Nephron (organoid): ENCODE measurements around the gene SPPL3.

Source experiments
- H3K27ac Mint-ChIP-seq, 3 experiments: 2 replicates each; pipeline ENCODE4 v1.8.0; 2020; ENCODE audit warnings: mixed read lengths in 3 of 3, mild to moderate bottlenecking in 2 of 3, moderate library complexity in 1 of 3
- H3K27me3 Mint-ChIP-seq: 2 replicates; pipeline ENCODE4 v1.8.0; 2021; ENCODE audit warnings: low read depth, mild to moderate bottlenecking, moderate library complexity, mixed read lengths
- H3K36me3 Mint-ChIP-seq: 2 replicates; pipeline ENCODE4 v1.8.0; 2020; ENCODE audit warnings: low read depth, mixed read lengths
- H3K4me1 Mint-ChIP-seq: 2 replicates; pipeline ENCODE4 v1.8.0; 2020; ENCODE audit warnings: mixed read lengths
- H3K4me3 Mint-ChIP-seq, 3 experiments: 2 replicates each; pipeline ENCODE4 v1.8.0; 2020; ENCODE audit warnings: mild to moderate bottlenecking in 3 of 3, mixed read lengths in 3 of 3, moderate library complexity in 2 of 3
- H3K9me3 Mint-ChIP-seq: 2 replicates; pipeline ENCODE4 v1.8.0; 2020; ENCODE audit warnings: mixed read lengths
- CTCF ChIP-seq, 3 experiments: fragments of 200-600 bp; sonication (generic); IDR thresholded peaks; one replicate each; pipeline ENCODE4 v1.5.0; 2021; ENCODE audit warnings: antibody characterized with exemption in 3 of 3; ENCODE audit not compliant: unreplicated experiment in 3 of 3

Gene SPPL3

DNA sequence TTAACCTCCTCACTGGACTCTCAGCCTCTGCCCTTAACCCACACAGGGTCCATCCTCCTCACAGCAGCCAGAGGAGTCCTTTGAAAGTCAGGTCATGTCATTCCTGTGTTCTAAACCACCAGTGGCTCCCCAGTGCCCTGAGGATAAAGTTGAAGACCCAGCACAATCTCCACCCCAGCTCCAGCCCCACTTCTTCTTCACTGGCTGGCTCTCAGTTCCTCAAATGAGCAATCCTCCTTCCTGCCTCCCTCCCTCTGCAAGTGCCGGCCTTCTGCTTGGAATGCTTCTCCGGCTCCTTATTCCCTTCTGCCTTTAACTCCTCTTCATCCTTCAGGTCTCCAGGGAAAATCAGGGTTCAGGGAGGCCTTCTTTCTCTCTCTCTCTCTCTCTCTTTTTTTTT, 32.0 kb upstream of the SPPL3 start:
- Mint-ChIP-seq H3K9me3 (no peaks in the 10 kb centered on the region), H3K4me3 (no peak overlapping the region), H3K36me3 (no peaks in the 10 kb centered on the region), H3K27me3 (peaks cover 18% of the 10 kb centered on the region), H3K27ac (no peak overlapping the region), H3K4me1 (no peaks in the 10 kb centered on the region)
- TF ChIP-seq CTCF (IDR thresholded peaks at IDR 0.05; ENCODE audit: unreplicated experiment in 3 of 3), result no peak

GRCh38 chr12:120933786-120934185, 29.6 kb upstream of the SPPL3 start:
- H3K9me3 Mint-ChIP-seq, result no peaks in the 10 kb centered on the region
- H3K36me3 Mint-ChIP-seq, result no peaks in the 10 kb centered on the region
- peaks cover 21% of the 10 kb centered on the region for H3K27me3 Mint-ChIP-seq
- no peak for TF ChIP-seq CTCF (IDR thresholded peaks at IDR 0.05; ENCODE audit: unreplicated experiment in 3 of 3)
- no peak overlapping the region for H3K4me3 Mint-ChIP-seq
- H3K4me1 Mint-ChIP-seq, result no peaks in the 10 kb centered on the region
- no peak overlapping the region for H3K27ac Mint-ChIP-seq

GRCh38 chr12:120932956-120933526, 28.9 kb upstream of the SPPL3 start:
- Mint-ChIP-seq H3K36me3 (no peaks in the 10 kb centered on the region), H3K9me3 (no peaks in the 10 kb centered on the region), H3K27ac (no peak overlapping the region), H3K4me3 (no peak overlapping the region), H3K27me3 (peaks cover 21% of the 10 kb centered on the region), H3K4me1 (no peaks in the 10 kb centered on the region)
- TF ChIP-seq CTCF (IDR thresholded peaks at IDR 0.05; ENCODE audit: unreplicated experiment in 3 of 3), result no peak

DNA sequence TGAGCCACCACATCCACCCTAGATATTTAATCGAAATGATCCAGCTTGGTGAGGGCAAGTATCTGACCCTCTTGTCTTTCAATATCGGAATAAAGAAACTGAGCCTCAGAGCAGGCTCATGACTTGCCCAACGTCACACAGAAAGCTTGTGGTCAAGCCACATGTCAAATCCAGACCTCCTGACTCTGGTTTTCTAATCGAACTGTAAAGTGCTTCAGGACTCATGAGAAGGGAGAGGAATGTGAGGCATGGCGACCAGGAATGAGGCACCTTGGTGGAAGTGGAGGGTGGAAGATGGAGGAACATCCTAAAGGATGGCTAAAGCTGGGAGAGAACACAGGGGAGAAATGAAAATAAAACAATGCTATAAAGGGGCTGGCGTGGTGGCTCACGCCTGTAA, 27.9 kb upstream of the SPPL3 start:
- no peak overlapping the region for H3K4me3 Mint-ChIP-seq
- peaks cover 16% of the 10 kb centered on the region for H3K27me3 Mint-ChIP-seq
- H3K36me3 Mint-ChIP-seq, result no peaks in the 10 kb centered on the region
- no peaks in the 10 kb centered on the region for H3K4me1 Mint-ChIP-seq
- no peak overlapping the region for H3K27ac Mint-ChIP-seq
- no peaks in the 10 kb centered on the region for H3K9me3 Mint-ChIP-seq
- TF ChIP-seq CTCF (IDR thresholded peaks at IDR 0.05; ENCODE audit: unreplicated experiment in 3 of 3), result no peak

DNA sequence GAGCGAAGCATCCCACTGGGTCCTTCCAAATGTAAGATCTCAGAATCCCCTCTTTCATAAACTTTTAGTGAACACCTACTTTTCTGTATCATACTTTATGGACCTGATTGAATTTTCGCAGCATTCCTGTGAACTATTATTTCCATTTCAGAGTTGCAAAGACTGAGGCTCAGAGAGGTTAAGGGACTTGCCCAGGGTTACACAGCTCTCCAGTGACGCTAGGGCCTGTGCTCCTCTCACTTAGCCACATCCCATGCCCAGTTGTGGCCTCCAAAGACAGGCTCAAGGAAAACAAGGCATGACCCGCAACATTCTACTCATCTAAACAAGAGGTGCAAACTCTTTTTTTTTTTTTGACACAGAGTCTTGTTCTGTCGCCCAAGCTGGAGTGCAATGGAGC, 25.9 kb upstream of the SPPL3 start:
- no peaks in the 10 kb centered on the region for H3K36me3 Mint-ChIP-seq
- H3K4me1 Mint-ChIP-seq, result no peaks in the 10 kb centered on the region
- H3K27me3 Mint-ChIP-seq, result peaks cover 11% of the 10 kb centered on the region
- no peak overlapping the region for H3K27ac Mint-ChIP-seq
- no peak for TF ChIP-seq CTCF (IDR thresholded peaks at IDR 0.05; ENCODE audit: unreplicated experiment in 3 of 3)
- no peak overlapping the region for H3K4me3 Mint-ChIP-seq
- H3K9me3 Mint-ChIP-seq, result no peaks in the 10 kb centered on the region

- Mint-ChIP-seq H3K4me1 (no peaks in the 10 kb centered on the region), H3K36me3 (no peaks in the 10 kb centered on the region), H3K27ac (peak overlapping the region in 1 of 3 experiments; percentile 69), H3K27me3 (peaks cover 8% of the 10 kb centered on the region), H3K9me3 (no peaks in the 10 kb centered on the region), H3K4me3 (no peak overlapping the region)
- no peak for TF ChIP-seq CTCF (IDR thresholded peaks at IDR 0.05; ENCODE audit: unreplicated experiment in 3 of 3)
These were observed 24.9 kb upstream of the SPPL3 start for GRCh38 chr12:120928864-120929652.
